Measurements from ENCODE around the gene PPP2R5D. TPM values are rescaled to one million over a fixed set of nuclear protein-coding genes. Genes with fewer than 3 reads are reported as not detected.

Gene PPP2R5D
- total RNA-seq, 1 donor from 2014 or later, result 26.8 TPM

DNA sequence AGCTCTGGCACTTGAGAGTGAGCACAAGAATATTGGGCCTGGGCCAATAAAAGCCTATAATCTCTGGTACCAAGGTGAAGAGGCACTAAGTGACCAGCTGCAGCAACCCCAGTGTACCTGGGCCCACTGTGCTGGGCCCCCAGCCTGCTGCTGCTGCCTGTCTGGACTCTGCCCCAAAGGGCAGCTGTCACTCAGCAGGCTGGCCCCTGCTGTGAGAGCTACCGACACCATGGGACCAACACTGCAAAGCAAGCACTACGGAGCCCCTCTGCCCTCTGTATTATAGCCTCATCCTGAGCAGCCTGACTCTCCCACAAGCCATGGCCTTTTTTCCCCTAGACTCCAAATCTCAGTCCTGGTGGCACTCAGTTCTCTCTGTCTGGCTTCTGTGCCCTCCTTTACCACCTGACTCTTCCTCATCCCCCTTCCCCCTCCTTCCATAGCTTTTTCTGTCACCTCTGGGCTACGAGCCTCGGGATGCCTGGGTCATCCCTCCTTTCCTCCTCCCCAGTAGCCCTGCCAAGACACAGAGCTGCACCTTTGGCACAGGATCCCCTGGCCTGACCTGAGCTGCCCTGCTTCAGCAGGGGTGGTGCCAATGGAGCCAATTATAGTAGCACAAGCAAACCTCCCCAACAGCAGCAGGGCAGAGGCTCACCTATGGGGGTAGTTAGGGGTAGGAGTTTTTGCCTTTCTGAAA, 51.3 kb downstream of the PPP2R5D start:
- CTCF ChIA-PET, result no interaction called here
- intact Hi-C loops (cut with micrococcal nuclease), result no loop called here
- TF ChIP-seq, protein P1, sequence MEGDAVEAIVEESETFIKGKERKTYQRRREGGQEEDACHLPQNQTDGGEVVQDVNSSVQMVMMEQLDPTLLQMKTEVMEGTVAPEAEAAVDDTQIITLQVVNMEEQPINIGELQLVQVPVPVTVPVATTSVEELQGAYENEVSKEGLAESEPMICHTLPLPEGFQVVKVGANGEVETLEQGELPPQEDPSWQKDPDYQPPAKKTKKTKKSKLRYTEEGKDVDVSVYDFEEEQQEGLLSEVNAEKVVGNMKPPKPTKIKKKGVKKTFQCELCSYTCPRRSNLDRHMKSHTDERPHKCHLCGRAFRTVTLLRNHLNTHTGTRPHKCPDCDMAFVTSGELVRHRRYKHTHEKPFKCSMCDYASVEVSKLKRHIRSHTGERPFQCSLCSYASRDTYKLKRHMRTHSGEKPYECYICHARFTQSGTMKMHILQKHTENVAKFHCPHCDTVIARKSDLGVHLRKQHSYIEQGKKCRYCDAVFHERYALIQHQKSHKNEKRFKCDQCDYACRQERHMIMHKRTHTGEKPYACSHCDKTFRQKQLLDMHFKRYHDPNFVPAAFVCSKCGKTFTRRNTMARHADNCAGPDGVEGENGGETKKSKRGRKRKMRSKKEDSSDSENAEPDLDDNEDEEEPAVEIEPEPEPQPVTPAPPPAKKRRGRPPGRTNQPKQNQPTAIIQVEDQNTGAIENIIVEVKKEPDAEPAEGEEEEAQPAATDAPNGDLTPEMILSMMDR (IDR thresholded peaks at IDR 0.05), result no peak
- DNase-seq (no peak), ATAC-seq (ENCODE audit: low read depth) (no peak)
- no peaks in the 10 kb centered on the region for H3K4me1 Mint-ChIP-seq
- no peaks in the 10 kb centered on the region for H3K9me3 Mint-ChIP-seq
- H3K27me3 Mint-ChIP-seq, result no peaks in the 10 kb centered on the region
- no peak overlapping the region for H3K4me3 Mint-ChIP-seq
- no peak overlapping the region for H3K27ac Mint-ChIP-seq
- H3K36me3 Mint-ChIP-seq (ENCODE audit: low read depth), result peaks cover 70% of the 10 kb centered on the region
- POLR2A ChIA-PET, result interaction anchor here (0.6 kb wide), 1 partner anchor 75 kb away, joined by 4 read pairs; no protein-coding TSS in a partner anchor

DNA sequence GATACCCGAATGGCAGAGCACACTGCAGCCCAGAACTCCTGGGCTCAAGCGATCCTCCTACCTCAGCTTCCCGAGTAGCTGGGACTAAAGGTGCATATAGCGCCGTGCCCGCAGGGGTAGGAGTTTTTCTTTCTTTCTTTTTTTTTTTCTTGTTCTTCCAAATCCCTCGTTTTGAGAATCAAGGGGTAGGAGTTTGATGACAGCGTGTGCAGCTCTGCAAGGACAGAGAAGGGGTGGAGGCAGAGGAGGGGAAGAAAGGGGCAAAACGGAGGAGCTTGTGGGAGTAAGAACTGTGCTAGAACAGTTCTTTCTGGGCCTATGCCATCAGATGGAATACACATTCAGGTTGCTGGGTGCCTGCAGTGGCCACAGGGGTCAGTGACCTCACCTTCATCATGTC, 52.3 kb downstream of the PPP2R5D start:
- intact Hi-C loops (cut with micrococcal nuclease), result no loop called here
- Mint-ChIP-seq H3K4me3 (no peak overlapping the region), H3K27ac (no peak overlapping the region), H3K4me1 (no peaks in the 10 kb centered on the region), H3K27me3 (no peaks in the 10 kb centered on the region), H3K9me3 (no peaks in the 10 kb centered on the region), H3K36me3 (ENCODE audit: low read depth) (peaks cover 69% of the 10 kb centered on the region)
- TF ChIP-seq, protein P1 (IDR thresholded peaks at IDR 0.05), result no peak
- ChIA-PET CTCF (no interaction called here), POLR2A (interaction anchor here (0.6 kb wide), 1 partner anchor 76 kb away, joined by 4 read pairs; no protein-coding TSS in a partner anchor)
- ATAC-seq (ENCODE audit: low read depth), result no peak
- no peak for DNase-seq

- CTCF ChIA-PET, result no interaction called here
- TF ChIP-seq, protein P1 (IDR thresholded peaks at IDR 0.05), result no peak
- DNase-seq (no peak), ATAC-seq (ENCODE audit: low read depth) (no peak)
- H3K9me3 Mint-ChIP-seq, result no peaks in the 10 kb centered on the region
- H3K4me1 Mint-ChIP-seq, result no peaks in the 10 kb centered on the region
- intact Hi-C loops (cut with micrococcal nuclease), result no loop called here
- no peak overlapping the region for H3K27ac Mint-ChIP-seq
- no peaks in the 10 kb centered on the region for H3K27me3 Mint-ChIP-seq
- H3K4me3 Mint-ChIP-seq, result no peak overlapping the region
- POLR2A ChIA-PET, result no interaction called here
- peaks cover 66% of the 10 kb centered on the region for H3K36me3 Mint-ChIP-seq (ENCODE audit: low read depth)
Measured at GRCh38 chr6:43037197-43037596, 52.8 kb downstream of the PPP2R5D start.

DNA sequence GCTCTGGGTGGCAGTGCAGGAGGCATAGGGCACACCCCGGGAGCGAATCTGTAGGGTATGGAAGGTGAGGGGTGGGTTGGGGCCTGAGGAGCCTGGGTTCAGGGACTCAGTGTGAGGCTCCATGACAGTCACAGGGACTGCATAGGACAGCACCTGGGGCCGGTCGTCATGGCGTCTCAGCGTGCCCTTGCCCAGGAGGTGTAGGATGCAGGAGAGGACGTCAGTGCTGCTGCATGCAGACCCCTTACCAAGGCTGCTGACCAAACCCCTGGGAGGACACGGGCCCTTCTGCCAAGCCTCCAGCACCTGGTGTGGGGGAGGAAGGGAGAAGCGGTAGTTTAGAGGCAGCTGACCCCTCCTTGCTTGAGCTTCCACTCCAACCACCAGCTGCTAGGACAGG, 53.3 kb downstream of the PPP2R5D start:
- intact Hi-C loops (cut with micrococcal nuclease), result no loop called here
- DNase-seq (no peak), ATAC-seq (ENCODE audit: low read depth) (no peak)
- H3K4me3 Mint-ChIP-seq, result no peak overlapping the region
- H3K9me3 Mint-ChIP-seq, result no peaks in the 10 kb centered on the region
- CTCF ChIA-PET, result no interaction called here
- POLR2A ChIA-PET, result interaction anchor here (0.5 kb wide), 1 partner anchor 59 kb away, joined by 3 read pairs; the partner anchor contains the start of gene PEX6
- peaks cover 68% of the 10 kb centered on the region for H3K36me3 Mint-ChIP-seq (ENCODE audit: low read depth)
- H3K27ac Mint-ChIP-seq, result no peak overlapping the region
- no peaks in the 10 kb centered on the region for H3K4me1 Mint-ChIP-seq
- TF ChIP-seq, protein P1 (IDR thresholded peaks at IDR 0.05), result no peak
- no peaks in the 10 kb centered on the region for H3K27me3 Mint-ChIP-seq

GRCh38 chr6:43038727-43039126, 54.4 kb downstream of the PPP2R5D start:
- POLR2A ChIA-PET, result no interaction called here
- Mint-ChIP-seq H3K4me3 (no peak overlapping the region), H3K9me3 (no peaks in the 10 kb centered on the region), H3K27ac (no peak overlapping the region), H3K27me3 (no peaks in the 10 kb centered on the region), H3K4me1 (no peaks in the 10 kb centered on the region), H3K36me3 (ENCODE audit: low read depth) (peaks cover 72% of the 10 kb centered on the region)
- DNase-seq (no peak), ATAC-seq (ENCODE audit: low read depth) (no peak)
- TF ChIP-seq, protein P1 (IDR thresholded peaks at IDR 0.05), result no peak
- intact Hi-C loops (cut with micrococcal nuclease), result no loop called here
- CTCF ChIA-PET, result no interaction called here

Data from activated B cell treated with CpG ODN at 0.5 μM for 24 hours (primary cell).